ENCODE measurements around the gene MAF.

The MAF gene

GRCh38 chr16:79600638-79601091 is at the start of gene MAF:
TSS of gene MAF (minus strand) at chr16:79600737. CDS start at chr16:79599902, 835 bp downstream.
- no peak for TF ChIP-seq CTCF (IDR thresholded peaks at IDR 0.05; ENCODE audit: low read depth, low read length, missing control alignments)
- H3K4me3 ChIP-seq (ENCODE audit: low read depth, low read length), result peak within 1 kb of the TSS; percentile 62
- in situ Hi-C loops (cut with HindIII; ENCODE audit: low sequenced_read_pairs), result no loop called here
- DNase-seq (ENCODE audit: low read depth), result peak; percentile 65

- no peak for TF ChIP-seq CTCF (IDR thresholded peaks at IDR 0.05; ENCODE audit: low read depth, low read length, missing control alignments)
- in situ Hi-C loops (cut with HindIII; ENCODE audit: low sequenced_read_pairs), result no loop called here
- H3K4me3 ChIP-seq (ENCODE audit: low read depth, low read length), result no peak overlapping the region
- DNase-seq (ENCODE audit: low read depth), result peak; percentile 37
Observed at GRCh38 chr16:79648826-79649225, 48.3 kb upstream of the MAF start.

GRCh38 chr16:79647586-79647985 is 47.0 kb upstream of the MAF start:
- no peak overlapping the region for H3K4me3 ChIP-seq (ENCODE audit: low read depth, low read length)
- DNase-seq (ENCODE audit: low read depth), result no peak
- no peak for TF ChIP-seq CTCF (IDR thresholded peaks at IDR 0.05; ENCODE audit: low read depth, low read length, missing control alignments)
- in situ Hi-C loops (cut with HindIII; ENCODE audit: low sequenced_read_pairs), result no loop called here

GRCh38 chr16:79645701-79646100 is 45.2 kb upstream of the MAF start:
- DNase-seq (ENCODE audit: low read depth), result no peak
- no peak for TF ChIP-seq CTCF (IDR thresholded peaks at IDR 0.05; ENCODE audit: low read depth, low read length, missing control alignments)
- in situ Hi-C loops (cut with HindIII; ENCODE audit: low sequenced_read_pairs), result no loop called here
- H3K4me3 ChIP-seq (ENCODE audit: low read depth, low read length), result no peak overlapping the region

GRCh38 chr16:79644971-79645667 is 44.6 kb upstream of the MAF start:
- no peak for DNase-seq (ENCODE audit: low read depth)
- no peak for TF ChIP-seq CTCF (IDR thresholded peaks at IDR 0.05; ENCODE audit: low read depth, low read length, missing control alignments)
- in situ Hi-C loops (cut with HindIII; ENCODE audit: low sequenced_read_pairs), result no loop called here
- no peak overlapping the region for H3K4me3 ChIP-seq (ENCODE audit: low read depth, low read length)

GRCh38 chr16:79642652-79643051 is 42.1 kb upstream of the MAF start:
- DNase-seq (ENCODE audit: low read depth), result no peak
- in situ Hi-C loops (cut with HindIII; ENCODE audit: low sequenced_read_pairs), result no loop called here
- TF ChIP-seq CTCF (IDR thresholded peaks at IDR 0.05; ENCODE audit: low read depth, low read length, missing control alignments), result no peak
- H3K4me3 ChIP-seq (ENCODE audit: low read depth, low read length), result no peak overlapping the region
